COLO829 (cell line): Measurements from ENCODE around the gene TXNRD2.

Experiments used
- DNase-seq: peaks from one replicate; pipeline ENCODE4 v3.0.0; 2012; ENCODE audit warnings: low spot score

TXNRD2 gene

GRCh38 chr22:19979712-19980493 lies 38.3 kb upstream of the TXNRD2 start:
- DNase-seq, result no peak

- DNase-seq, result no peak
These were observed 37.1 kb upstream of the TXNRD2 start for GRCh38 chr22:19978748-19979147.

GRCh38 chr22:19977296-19978243 lies 36.0 kb upstream of the TXNRD2 start:
- DNase-seq, result no peak

GRCh38 chr22:19976671-19977070 lies 35.1 kb upstream of the TXNRD2 start:
- DNase-seq, result no peak

GRCh38 chr22:19975707-19976035 lies 34.1 kb upstream of the TXNRD2 start:
- DNase-seq, result no peak

- no peak for DNase-seq
These were observed 33.5 kb upstream of the TXNRD2 start for GRCh38 chr22:19974935-19975706.

GRCh38 chr22:19974268-19974861 lies 32.7 kb upstream of the TXNRD2 start:
- DNase-seq, result peak; percentile 77

GRCh38 chr22:19973551-19974267 lies 32.1 kb upstream of the TXNRD2 start:
- no peak for DNase-seq

GRCh38 chr22:19972652-19973550 lies 31.3 kb upstream of the TXNRD2 start:
- DNase-seq, result no peak

- no peak for DNase-seq
These were observed 30.6 kb upstream of the TXNRD2 start for GRCh38 chr22:19972251-19972650.

GRCh38 chr22:19971276-19972124 lies 29.9 kb upstream of the TXNRD2 start:
- DNase-seq, result no peak

GRCh38 chr22:19970479-19971275 lies 29.1 kb upstream of the TXNRD2 start:
- peak; percentile 56 for DNase-seq

- DNase-seq, result no peak
These were observed 28.4 kb upstream of the TXNRD2 start for GRCh38 chr22:19970031-19970478.

- DNase-seq, result no peak
These were observed 27.7 kb upstream of the TXNRD2 start for GRCh38 chr22:19969141-19969928.

GRCh38 chr22:19968450-19968891 lies 26.9 kb upstream of the TXNRD2 start:
- no peak for DNase-seq

GRCh38 chr22:19967850-19968449 lies 26.3 kb upstream of the TXNRD2 start:
- no peak for DNase-seq
